ENCODE data around the gene TRMT1.
"Not testable (repeated sequence)": the region's sequence is repeated elsewhere in the genome, so short reads cannot be mapped to it uniquely, and the experiment has no call there.

Gene TRMT1

GRCh38 chr19:13116282-13117175 is at the start of gene TRMT1:
TRMT1 (minus strand) TSS chr19:13116740; CDS start chr19:13116399, 341 bp downstream.
- peak within 1 kb of the TSS; percentile 81 for H3K4me3 ChIP-seq (ENCODE audit: low read depth, low read length)
- peak; percentile 87 for DNase-seq (ENCODE audit: low read depth)
- TF ChIP-seq CTCF (IDR thresholded peaks at IDR 0.05; ENCODE audit: low read depth, low read length, missing control alignments) = no peak

- not testable (repeated sequence) for H3K4me3 ChIP-seq (ENCODE audit: low read depth, low read length); DNase-seq (ENCODE audit: low read depth)
Measured at GRCh38 chr19:13166151-13166550, 49.6 kb upstream of the TRMT1 start.

GRCh38 chr19:13165162-13165997 is 48.8 kb upstream of the TRMT1 start:
- H3K4me3 ChIP-seq (ENCODE audit: low read depth, low read length) = no peak overlapping the region
- no peak for DNase-seq (ENCODE audit: low read depth)
- TF ChIP-seq CTCF (IDR thresholded peaks at IDR 0.05; ENCODE audit: low read depth, low read length, missing control alignments) = no peak

- no peak for DNase-seq (ENCODE audit: low read depth)
Measured at GRCh38 chr19:13164343-13165161, 48.0 kb upstream of the TRMT1 start.

GRCh38 chr19:13163609-13164342 is 47.2 kb upstream of the TRMT1 start:
- no peak for DNase-seq (ENCODE audit: low read depth)
- no peak for TF ChIP-seq CTCF (IDR thresholded peaks at IDR 0.05; ENCODE audit: low read depth, low read length, missing control alignments)
- no peak overlapping the region for H3K4me3 ChIP-seq (ENCODE audit: low read depth, low read length)

More at GRCh38 chr19:13164343-13165161, 48.0 kb upstream of the TRMT1 start:
- H3K4me3 ChIP-seq (ENCODE audit: low read depth, low read length) = no peak overlapping the region
- no peak for TF ChIP-seq CTCF (IDR thresholded peaks at IDR 0.05; ENCODE audit: low read depth, low read length, missing control alignments)

GRCh38 chr19:13162724-13163608 is 46.4 kb upstream of the TRMT1 start:
- DNase-seq (ENCODE audit: low read depth) = peak; percentile 93
- no peak for TF ChIP-seq CTCF (IDR thresholded peaks at IDR 0.05; ENCODE audit: low read depth, low read length, missing control alignments)
- H3K4me3 ChIP-seq (ENCODE audit: low read depth, low read length) = peak overlapping the region; percentile 62

Measured in GM12864 (cell line).